NCI-H2107 treated with DMSO at 0.1 percent for 48 hours (cell line): ENCODE results near the gene ATG4B.
"Not testable (repeated sequence)": the region's sequence is repeated elsewhere in the genome, so short reads cannot be mapped to it uniquely, and the experiment has no call there.

Experiments
- DNase-seq: peaks from one replicate; lab custom pipeline; 2025; ENCODE audit not compliant: unreplicated experiment; lab: John Stamatoyannopoulos, UW

ATG4B gene

GRCh38 chr2:241660593-241661213 is 23.2 kb downstream of the ATG4B start:
- no peak for DNase-seq

DNA sequence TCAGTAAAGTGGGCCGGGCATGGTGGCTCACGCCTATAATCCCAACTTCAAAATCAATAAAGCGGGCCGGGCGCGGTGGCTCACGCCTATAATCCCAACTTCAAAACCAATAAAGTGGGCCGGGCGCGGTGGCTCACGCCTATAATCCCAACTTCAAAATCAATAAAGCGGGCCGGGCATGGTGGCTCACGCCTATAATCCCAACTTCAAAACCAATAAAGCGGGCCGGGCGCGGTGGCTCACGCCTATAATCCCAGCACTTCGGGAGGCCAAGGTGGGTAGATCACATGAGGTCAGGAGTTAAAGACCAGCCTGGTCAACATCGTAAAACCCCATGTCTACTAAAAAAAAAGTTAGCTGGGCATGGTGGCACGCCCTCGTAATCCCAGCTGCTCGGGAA is 25.2 kb downstream of the ATG4B start:
- not testable (repeated sequence) for DNase-seq

DNA sequence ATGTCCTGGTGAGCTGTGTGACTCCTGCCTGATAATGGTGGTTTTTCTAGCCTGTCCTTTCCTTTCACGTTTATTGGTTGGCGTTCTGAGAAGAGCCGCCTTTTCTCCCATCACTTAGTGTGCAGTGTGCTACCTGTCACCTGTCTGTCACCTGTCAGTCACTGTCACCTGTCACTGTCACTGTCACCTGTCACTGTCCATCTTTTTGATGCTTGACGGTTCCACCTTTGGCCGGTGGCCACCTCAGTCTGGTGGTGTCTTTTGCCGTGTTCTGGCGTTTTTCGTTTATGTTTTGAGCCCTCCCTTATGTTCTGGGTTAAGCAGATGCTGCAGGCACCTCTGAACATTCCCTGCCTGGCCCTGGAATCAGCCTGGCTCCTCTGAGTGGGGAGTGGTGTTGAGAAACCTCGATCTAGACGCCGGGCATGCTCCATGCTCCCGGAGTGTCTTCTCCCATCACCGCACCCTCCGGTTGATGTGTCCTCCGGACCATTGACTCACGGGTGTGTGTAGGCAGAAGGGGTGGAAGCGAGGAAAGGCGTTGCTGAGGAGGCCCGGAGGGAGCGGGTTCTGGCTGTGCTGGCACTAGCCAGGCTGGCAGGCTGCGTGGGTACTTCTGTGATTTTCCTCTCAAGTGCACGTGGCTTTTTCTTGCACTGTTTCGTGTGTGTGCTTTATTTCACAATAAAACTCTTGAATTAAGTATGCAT is 28.4 kb downstream of the ATG4B start:
- DNase-seq = no peak

DNA sequence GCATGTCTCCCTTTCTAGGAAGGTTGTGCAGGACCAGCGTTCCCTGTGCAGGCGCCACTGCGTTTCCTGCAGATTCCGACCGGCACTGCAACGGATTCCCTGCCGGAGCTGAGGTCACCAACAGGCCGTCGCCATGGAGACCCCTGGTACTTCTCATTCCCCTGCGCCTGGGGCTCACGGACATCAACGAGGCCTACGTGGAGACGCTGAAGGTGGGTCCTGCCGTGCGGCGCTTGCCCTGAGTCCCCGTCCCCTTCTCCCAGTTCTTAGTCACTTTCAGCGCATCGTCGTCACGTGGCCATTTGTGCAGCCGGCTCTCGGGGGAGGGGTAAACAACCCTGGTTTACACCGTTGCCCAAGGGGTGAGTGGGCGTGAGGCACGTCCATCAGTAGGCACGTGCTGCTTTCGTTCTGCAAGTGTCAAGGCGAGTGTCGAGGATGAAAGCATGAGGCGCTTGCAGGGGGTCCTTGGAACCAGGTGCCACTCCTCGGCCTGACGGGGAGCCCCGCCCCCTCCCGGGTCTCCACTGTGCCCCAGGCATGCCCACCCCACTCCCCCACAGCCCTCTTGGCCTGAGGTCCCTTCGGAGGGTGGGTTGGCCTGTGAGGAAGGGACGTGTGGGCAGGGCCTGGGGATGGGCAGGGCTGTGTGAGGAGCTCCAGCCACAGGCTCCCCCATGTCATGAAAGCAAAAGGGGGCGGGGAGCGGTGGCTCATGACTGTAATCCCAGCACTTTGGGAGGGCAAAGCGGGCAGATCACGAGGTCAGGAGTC is 29.3 kb downstream of the ATG4B start:
- no peak for DNase-seq

GRCh38 chr2:241668354-241668753 is 30.9 kb downstream of the ATG4B start:
- DNase-seq = no peak

DNA sequence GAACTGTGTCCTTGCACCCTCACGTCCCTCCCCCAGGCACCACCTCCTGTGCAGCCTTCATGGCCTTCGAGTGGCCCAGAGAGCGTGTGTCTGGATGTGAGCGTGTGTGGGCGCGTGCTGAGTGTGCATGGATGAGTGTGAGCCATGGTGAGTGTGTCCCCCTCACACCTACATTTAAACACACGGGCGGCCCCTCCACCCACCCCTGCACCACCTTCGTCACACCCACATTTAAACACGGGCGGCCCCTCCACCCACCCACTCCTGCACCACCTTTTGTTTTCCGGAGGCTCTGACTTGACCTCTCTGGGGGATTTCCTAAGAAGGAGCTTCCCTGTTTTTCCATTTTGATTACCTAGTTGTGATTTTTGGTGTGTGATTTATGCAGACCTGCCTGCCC is 31.3 kb downstream of the ATG4B start:
- no peak for DNase-seq

- DNase-seq = no peak
Observed at GRCh38 chr2:241670333-241671110, 33.0 kb downstream of the ATG4B start.

DNA sequence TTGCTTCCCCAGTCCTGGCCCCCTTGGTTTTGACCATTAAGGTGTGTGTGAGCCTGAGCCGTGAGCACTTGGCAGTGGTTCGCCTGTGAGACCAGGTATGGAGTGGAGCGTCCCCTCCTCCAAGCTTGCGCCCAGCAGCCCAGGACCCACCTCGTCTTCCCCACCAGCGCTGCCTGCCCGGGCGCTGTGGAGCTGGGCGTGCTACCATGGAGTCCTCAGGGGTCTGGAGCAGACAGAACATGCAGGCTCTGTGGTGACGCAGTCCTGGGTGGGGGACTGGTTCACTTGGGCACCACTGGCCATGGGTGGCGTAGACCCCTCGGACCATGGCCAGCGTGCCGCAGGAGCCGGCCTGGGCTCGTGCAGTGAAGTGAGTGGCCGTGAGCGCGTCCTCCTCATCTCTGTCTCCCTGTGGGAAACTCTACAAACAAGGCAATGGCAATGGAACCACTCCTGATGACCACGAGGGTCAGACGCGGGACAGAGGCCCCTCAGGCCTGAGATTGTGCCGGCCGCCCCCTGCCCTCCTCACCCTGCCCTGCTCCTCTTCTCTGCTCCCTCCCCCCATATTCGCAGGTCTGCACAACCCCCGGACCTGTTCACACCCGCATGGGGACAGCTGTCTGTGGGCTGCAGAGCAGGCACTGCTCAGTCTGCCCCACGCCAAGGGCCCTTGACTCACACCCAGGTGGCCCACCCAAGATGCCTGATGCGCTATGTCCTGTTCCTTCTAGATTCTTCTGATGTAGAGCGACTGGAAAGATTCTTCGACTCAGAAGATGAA is 34.2 kb downstream of the ATG4B start:
- no peak for DNase-seq

GRCh38 chr2:241672243-241673188 is 35.0 kb downstream of the ATG4B start:
- no peak for DNase-seq

DNA sequence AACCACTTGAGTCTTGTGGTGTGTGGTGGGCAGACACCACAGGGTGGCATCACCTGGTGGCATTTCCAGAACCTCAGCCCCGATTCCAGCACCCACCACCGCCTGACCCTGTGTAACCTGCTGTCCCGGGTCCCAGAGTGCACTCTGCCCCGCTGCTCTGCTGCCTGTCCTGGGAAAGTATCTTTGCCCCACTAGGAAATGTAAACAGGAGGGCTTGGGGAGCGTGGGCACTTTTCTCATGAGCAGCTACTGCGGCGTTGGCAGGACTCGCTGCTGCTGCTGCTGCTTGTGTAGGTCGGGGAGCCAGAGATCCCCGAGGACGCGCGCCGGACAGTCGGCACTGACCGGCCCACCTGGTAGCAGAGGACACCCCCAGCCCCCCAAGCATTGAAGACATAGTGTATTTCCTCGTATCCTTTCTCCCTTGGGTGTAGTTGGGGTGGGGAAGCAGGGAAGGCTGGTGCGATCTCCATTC is 35.7 kb downstream of the ATG4B start:
- no peak for DNase-seq

GRCh38 chr2:241673797-241674725 is 36.6 kb downstream of the ATG4B start:
- no peak for DNase-seq

- no peak for DNase-seq
Observed at GRCh38 chr2:241675885-241676284, 38.4 kb downstream of the ATG4B start.

GRCh38 chr2:241676665-241677064 is 39.2 kb downstream of the ATG4B start:
- DNase-seq = no peak

- no peak for DNase-seq
Observed at GRCh38 chr2:241677392-241677791, 39.9 kb downstream of the ATG4B start.

DNA sequence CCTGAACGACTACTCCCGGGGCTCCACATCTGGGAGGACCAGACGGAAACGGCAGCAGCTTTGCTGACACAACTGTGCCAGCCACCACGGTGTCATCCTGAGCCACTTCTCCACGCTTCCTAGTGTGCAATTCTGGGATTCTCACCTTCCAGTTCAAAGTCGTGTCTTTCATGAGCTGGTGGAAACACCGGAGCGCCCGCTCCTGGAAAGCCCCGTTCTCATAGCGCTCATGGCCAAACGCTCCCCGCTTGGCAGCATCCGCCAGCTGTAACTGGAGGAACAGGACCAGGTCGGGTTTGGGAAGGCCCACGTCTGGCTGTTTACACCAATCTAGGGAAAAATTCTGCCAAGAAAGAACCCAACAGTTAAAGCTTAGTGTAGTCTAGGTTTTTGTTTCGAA is 40.8 kb downstream of the ATG4B start:
- no peak for DNase-seq

DNA sequence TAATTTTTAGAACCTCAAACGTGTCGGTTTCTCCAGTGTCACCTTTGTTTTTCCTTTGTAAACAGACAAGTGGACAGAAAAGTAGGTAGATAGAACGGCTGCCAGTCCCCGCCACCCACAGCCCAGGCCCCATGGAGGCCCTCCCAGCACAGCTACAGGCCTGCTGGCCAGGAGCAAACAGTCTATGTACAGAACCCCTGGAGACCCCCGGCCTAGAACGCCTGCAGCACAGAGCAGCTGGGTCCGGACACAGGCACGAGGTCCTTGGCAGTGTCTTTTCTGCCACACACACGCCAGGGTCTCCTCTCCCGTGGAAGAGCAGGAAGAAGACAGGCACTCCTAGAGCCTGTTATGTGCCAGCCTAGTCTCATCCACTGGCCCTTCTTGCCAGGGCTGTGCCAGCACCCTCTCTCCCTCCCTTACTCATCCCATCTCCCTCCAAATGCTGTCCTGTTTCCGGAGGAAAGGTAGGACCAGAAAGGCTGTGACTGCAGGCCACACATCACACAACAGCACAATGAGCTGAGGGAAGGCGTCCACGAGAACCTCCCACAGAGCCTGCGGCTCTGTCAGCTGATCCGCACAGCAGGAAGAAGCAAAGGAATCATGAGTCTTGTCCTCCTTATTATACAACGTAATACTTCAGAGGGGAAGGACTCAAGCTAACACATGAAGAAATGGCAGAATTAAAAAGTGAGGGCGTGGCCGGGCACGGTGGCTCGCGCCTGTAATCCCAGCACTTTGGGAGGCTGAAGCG is 41.5 kb downstream of the ATG4B start:
- no peak for DNase-seq

DNA sequence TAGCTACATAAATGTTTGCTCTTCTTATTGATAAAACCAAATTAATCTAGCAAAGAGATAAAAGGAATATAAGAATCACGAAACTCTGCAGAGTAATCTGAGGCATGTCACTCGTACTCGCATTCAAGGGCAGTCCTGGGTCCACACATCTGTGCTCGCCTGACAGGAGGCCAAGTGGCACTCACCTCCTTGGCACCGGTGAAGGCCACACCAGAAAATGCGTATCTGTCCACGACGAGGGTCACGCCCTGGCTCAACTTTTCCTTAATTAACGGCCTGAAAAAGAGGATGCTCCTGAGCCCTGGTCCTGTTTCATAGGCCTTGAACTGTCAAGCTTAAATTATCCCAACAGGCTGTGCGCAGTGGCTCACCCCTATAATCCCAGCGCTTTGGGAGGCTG is 42.6 kb downstream of the ATG4B start:
- no peak for DNase-seq
